Thyroid gland (tissue), 4 donors: ENCODE results near the gene AMPD2.

Experiments used
- CTCF ChIP-seq, 6 experiments: fragments of 200-600 bp in 3 of 6; fragments of 450-650 bp in 3 of 6; sonication (generic) in 3 of 6; IDR thresholded peaks; one replicate each; pipeline ENCODE4 v1.5.1; 2016 to 2019; ENCODE audit warnings: antibody characterized with exemption in 6 of 6, mild to moderate bottlenecking in 2 of 6, inconsistent platforms in 1 of 6, moderate library complexity in 1 of 6
- POLR2A ChIP-seq, 2 donors: fragments of 450-650 bp; IDR thresholded peaks; one replicate each; pipeline ENCODE4 v1.6.1; 2017; ENCODE audit warnings: antibody characterized with exemption in 2 of 2, mild to moderate bottlenecking in 2 of 2, moderate library complexity in 1 of 2

- TF ChIP-seq CTCF (IDR thresholded peaks at IDR 0.05): no peak
- TF ChIP-seq POLR2A (IDR thresholded peaks at IDR 0.05): no peak
These were observed 9.8 kb upstream of the AMPD2 start for GRCh38 chr1:109609881-109610280.
